Thyroid gland (tissue), 4 donors: ENCODE data around the gene STXBP4. TPM values are rescaled to one million over a fixed set of nuclear protein-coding genes. Genes with fewer than 3 reads are reported as not detected.

Source experiments
- DNase-seq, 2 donors: peaks; one replicate each; pipeline ENCODE4 v3.0.0-alpha.2; 2019
- H3K27ac ChIP-seq, 3 donors: fragments of 200-600 bp; sonication (generic); 1 replicate in 2 of 3; 2 replicates in 1 of 3; pipeline ENCODE4 v1.5.1; 2016 to 2019; ENCODE audit warnings: mild to moderate bottlenecking in 1 of 3, moderate library complexity in 1 of 3
- H3K27me3 ChIP-seq: fragments of 200-600 bp; sonication (generic); one replicate; pipeline ENCODE4 v1.5.1; 2019
- H3K36me3 ChIP-seq, 2 donors: fragments of 200-600 bp; sonication (generic); one replicate each; pipeline ENCODE4 v1.5.1; 2016 to 2019
- H3K4me1 ChIP-seq, 2 donors: fragments of 200-600 bp; sonication (generic); one replicate each; pipeline ENCODE4 v1.5.1; 2017 to 2019
- H3K4me3 ChIP-seq, 3 donors: fragments of 200-600 bp; sonication (generic); replicated peaks in 1 of 3; 1 replicate in 2 of 3; 2 replicates in 1 of 3; pipeline ENCODE4 v1.5.1; 2016; ENCODE audit warnings: mild to moderate bottlenecking in 1 of 3
- H3K9me3 ChIP-seq: fragments of 200-600 bp; sonication (generic); one replicate; pipeline ENCODE4 v1.5.1; 2017
- POLR2A ChIP-seq, 2 donors: fragments of 450-650 bp; IDR thresholded peaks; one replicate each; pipeline ENCODE4 v1.6.1; 2017; ENCODE audit warnings: antibody characterized with exemption in 2 of 2, mild to moderate bottlenecking in 2 of 2, moderate library complexity in 1 of 2
- WGBS, 2 donors: methylation state at CpG; one replicate each; pipeline ENCODE4 v1.1.5; 2017; 5-methylcytosine and 5-hydroxymethylcytosine counted together
- intact Hi-C: fragments of 100-400 bp; cut with DNase I; formaldehyde crosslinking; loops from one replicate; pipeline ENCODE4 v1.15.1; 2023
- total RNA-seq, 4 donors: library from RNA; depleted of rRNA; stranded (reverse); fragments of >200 nt; gene quantifications; one replicate each; pipeline ENCODE4 v1.2.3, GENCODE V29; 2016
- TF ChIP-seq, protein P1 (sequence below), 6 experiments: fragments of 200-600 bp in 3 of 6; fragments of 450-650 bp in 3 of 6; sonication (generic) in 3 of 6; IDR thresholded peaks; one replicate each; pipeline ENCODE4 v1.5.1; 2016 to 2019; ENCODE audit warnings: antibody characterized with exemption in 6 of 6, mild to moderate bottlenecking in 2 of 6, inconsistent platforms in 1 of 6, moderate library complexity in 1 of 6

The STXBP4 gene
- total RNA-seq, 4 donors from 2014 or later = 30.4 to 57.0 (median 52.8) TPM

DNA sequence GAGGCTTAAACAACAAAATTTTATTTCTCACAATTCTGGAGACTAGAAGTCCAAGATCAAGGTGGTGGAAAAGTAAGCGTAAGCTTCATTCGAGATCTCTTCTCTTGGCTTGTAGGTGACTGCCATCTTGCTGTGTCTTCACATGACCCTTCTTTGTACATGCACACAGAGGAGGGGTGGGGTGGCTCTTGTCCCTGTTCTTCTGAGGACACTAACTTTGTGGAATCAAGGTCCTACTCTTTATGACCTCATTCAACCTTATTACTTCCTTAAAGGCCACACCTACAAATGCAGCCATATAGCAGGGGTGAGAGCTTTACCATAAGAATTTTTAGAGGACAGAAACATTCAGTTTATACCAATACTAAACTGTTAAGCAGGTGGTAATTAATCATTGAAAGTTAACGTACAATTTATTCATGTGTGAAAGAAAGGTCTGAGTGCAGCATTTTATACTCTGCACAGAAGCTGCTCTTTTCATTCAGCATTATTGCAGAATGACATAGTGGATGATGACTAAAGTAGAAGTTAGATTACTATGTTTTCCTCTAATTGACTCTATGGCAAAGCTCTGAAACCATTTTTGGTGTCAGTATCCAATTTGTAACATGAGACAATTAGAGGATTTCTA lies 156.3 kb downstream of the STXBP4 start:
- H3K9me3 ChIP-seq = no peaks in the 10 kb centered on the region
- DNase-seq = no peak
- H3K4me1 ChIP-seq = peaks cover 21 to 23% of the 10 kb centered on the region in 2 donors
- no peaks in the 10 kb centered on the region for H3K27me3 ChIP-seq
- H3K4me3 ChIP-seq = no peak overlapping the region
- TF ChIP-seq, protein P1, sequence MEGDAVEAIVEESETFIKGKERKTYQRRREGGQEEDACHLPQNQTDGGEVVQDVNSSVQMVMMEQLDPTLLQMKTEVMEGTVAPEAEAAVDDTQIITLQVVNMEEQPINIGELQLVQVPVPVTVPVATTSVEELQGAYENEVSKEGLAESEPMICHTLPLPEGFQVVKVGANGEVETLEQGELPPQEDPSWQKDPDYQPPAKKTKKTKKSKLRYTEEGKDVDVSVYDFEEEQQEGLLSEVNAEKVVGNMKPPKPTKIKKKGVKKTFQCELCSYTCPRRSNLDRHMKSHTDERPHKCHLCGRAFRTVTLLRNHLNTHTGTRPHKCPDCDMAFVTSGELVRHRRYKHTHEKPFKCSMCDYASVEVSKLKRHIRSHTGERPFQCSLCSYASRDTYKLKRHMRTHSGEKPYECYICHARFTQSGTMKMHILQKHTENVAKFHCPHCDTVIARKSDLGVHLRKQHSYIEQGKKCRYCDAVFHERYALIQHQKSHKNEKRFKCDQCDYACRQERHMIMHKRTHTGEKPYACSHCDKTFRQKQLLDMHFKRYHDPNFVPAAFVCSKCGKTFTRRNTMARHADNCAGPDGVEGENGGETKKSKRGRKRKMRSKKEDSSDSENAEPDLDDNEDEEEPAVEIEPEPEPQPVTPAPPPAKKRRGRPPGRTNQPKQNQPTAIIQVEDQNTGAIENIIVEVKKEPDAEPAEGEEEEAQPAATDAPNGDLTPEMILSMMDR (IDR thresholded peaks at IDR 0.05) = no peak
- no peak for TF ChIP-seq POLR2A (IDR thresholded peaks at IDR 0.05)
- WGBS, 2 donors = 83 to 85% methylated on average over 3 of the region's 3 CpGs
- no peak overlapping the region for H3K27ac ChIP-seq
- H3K36me3 ChIP-seq = no peaks in the 10 kb centered on the region
- intact Hi-C loops = no loop called here

DNA sequence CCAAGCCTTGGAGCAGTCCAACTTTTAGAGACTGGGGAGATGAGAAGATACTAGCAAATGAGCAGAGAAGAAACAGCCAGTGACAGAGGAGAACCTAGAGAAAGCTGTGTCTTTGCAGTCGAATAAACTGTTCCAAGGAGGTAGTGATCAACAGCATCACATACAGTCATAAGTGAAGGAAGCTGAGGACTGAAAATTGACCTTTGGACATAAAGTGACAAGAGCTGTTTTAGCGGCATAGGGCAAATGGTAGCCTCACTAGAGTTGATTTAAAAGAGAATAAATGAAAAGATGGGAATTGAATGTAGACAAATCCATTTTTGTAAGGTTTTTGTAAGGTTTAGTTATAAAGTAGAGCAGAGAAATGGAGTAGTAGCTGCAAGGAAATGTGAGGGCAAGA lies 165.0 kb downstream of the STXBP4 start:
- TF ChIP-seq POLR2A (IDR thresholded peaks at IDR 0.05) = no peak
- TF ChIP-seq, protein P1 (IDR thresholded peaks at IDR 0.05) = no peak
- no peak overlapping the region for H3K4me3 ChIP-seq
- H3K9me3 ChIP-seq = no peaks in the 10 kb centered on the region
- H3K27ac ChIP-seq = no peak overlapping the region
- no peak for DNase-seq
- WGBS, 2 donors = 47 to 71% methylated on average over 2 of the region's 2 CpGs
- H3K27me3 ChIP-seq = no peaks in the 10 kb centered on the region
- no peaks in the 10 kb centered on the region for H3K36me3 ChIP-seq
- intact Hi-C loops = no loop called here
- H3K4me1 ChIP-seq = no peaks in the 10 kb centered on the region

DNA sequence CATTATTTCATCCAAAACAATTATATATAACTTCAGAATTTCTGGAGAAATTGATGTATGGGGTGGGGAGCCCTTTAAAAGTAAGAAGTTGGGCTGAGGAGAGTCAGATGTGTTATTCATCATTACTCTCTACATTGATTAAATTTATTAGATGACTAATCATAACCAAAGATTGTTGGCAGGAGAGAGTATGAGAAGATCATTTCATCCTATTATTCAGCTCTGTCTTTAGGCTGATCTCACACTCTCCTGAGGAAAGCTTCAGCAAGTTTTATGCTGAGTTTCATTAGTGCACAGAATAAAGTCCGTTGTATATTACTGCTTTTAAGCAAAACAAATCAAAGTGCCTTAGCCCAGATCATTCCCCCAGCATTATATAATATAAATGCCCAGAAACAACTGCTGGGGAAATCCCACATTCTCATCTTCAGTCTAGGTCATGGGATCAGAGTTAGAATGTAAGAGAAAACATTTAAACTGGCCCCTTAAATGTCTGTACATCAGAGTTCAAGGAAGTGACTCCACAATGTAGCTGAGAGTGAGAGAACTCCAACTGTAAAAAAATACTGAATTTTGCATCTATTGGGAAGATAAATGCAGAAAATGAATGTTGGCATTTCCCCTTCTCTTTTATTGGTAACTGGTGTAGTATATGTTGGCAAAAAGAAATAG lies 166.1 kb downstream of the STXBP4 start:
- H3K36me3 ChIP-seq = no peaks in the 10 kb centered on the region
- no peaks in the 10 kb centered on the region for H3K9me3 ChIP-seq
- no peaks in the 10 kb centered on the region for H3K4me1 ChIP-seq
- H3K27ac ChIP-seq = no peak overlapping the region
- WGBS, 2 donors = 81 to 92% methylated on average over 1 of the region's 1 CpG
- intact Hi-C loops = no loop called here
- no peaks in the 10 kb centered on the region for H3K27me3 ChIP-seq
- no peak overlapping the region for H3K4me3 ChIP-seq
- DNase-seq = no peak
- TF ChIP-seq POLR2A (IDR thresholded peaks at IDR 0.05) = no peak
- TF ChIP-seq, protein P1 (IDR thresholded peaks at IDR 0.05) = no peak

DNA sequence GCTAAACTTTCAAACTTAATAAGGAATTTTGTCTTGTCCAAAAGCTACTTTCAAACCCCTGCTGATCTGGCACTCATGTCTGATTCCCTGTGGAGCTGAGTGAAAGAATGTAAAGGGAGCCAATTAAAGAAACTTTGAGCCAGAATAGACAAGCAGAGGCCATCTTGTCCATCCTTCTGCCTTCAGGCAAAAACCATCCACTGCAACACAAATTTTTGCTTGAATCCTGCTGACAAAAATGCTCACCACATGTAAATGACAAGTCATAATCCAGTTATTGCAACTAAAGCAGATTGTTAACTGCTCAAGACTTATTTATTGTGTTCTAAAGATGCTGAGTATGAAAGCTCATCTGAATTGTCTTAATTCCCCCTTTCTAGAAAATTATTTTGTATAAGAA lies 172.2 kb downstream of the STXBP4 start:
- Histone ChIP-seq H3K27ac (no peak overlapping the region), H3K4me3 (no peak overlapping the region), H3K4me1 (no peaks in the 10 kb centered on the region), H3K9me3 (no peaks in the 10 kb centered on the region), H3K27me3 (no peaks in the 10 kb centered on the region), H3K36me3 (no peaks in the 10 kb centered on the region)
- intact Hi-C loops = no loop called here
- DNase-seq = no peak
- TF ChIP-seq, protein P1 (IDR thresholded peaks at IDR 0.05) = no peak
- TF ChIP-seq POLR2A (IDR thresholded peaks at IDR 0.05) = no peak

DNA sequence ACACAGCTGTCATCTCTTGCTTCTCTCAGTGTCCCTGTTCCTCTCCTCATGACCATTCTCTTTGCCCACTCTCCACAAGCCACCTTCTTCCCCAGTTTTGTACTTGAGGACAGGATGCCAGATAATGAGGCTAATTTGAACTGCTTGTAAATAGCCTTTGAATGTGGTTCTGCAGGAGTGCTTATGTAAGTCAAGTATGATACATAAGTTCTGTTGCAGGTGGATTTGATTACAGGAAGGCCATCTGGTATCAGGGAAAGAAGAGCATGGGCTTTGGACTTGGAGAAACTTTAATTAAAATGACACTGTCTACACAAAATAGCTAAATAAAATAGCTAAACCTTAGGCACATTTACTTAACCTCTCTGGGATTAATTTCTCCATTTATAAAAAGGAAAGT lies 176.0 kb downstream of the STXBP4 start:
- no peak for TF ChIP-seq POLR2A (IDR thresholded peaks at IDR 0.05)
- TF ChIP-seq, protein P1 (IDR thresholded peaks at IDR 0.05) = no peak
- Histone ChIP-seq H3K27ac (no peak overlapping the region), H3K36me3 (no peaks in the 10 kb centered on the region), H3K4me3 (no peak overlapping the region), H3K9me3 (no peaks in the 10 kb centered on the region), H3K27me3 (no peaks in the 10 kb centered on the region), H3K4me1 (peaks cover 13 to 15% of the 10 kb centered on the region in 2 donors)
- DNase-seq = no peak
- intact Hi-C loops = no loop called here
